ENCODE data around the gene AKAP6. TPM values are rescaled to one million over a fixed set of nuclear protein-coding genes. Genes with fewer than 3 reads are reported as not detected.

Gene AKAP6
- total RNA-seq, 1 experiment from 2014 or later: 1.1 TPM

DNA sequence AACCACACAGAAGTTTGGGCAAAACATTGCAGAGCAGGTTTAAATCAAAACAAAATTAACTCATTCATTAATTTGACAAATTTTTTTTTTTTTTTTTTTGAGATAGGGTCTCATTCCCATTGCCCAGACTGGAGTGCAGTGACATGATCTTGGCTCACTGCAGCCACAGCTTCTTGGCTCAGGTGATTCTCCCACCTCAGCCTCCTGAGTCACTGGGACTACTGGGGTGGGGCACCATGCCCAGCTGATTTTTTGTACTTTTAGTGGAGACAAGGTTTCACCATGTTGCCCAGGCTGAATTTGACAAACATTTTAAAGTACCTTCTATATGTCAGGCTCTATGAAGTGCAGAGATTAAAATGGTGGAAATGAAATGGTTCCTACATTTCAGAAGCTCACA, 352.5 kb downstream of the AKAP6 start:
- Histone ChIP-seq H3K4ac (ENCODE audit: low read depth, low read length) (no peak overlapping the region), H3T11ph (ENCODE audit: low read length) (no peak overlapping the region), H3K4me2 (ENCODE audit: insufficient read depth, insufficient read length, low read length) (no peak overlapping the region), H3K79me2 (ENCODE audit: insufficient read depth, low read length) (no peaks in the 10 kb centered on the region), H2BK12ac (ENCODE audit: insufficient read length, low read depth, low read length) (no peak overlapping the region), H2BK120ac (ENCODE audit: low read depth, low read length, poor library complexity, severe bottlenecking) (no peak overlapping the region), H3K9ac (ENCODE audit: extremely low read depth, insufficient read length, low read length) (no peak overlapping the region), H3K23me2 (ENCODE audit: insufficient read length, low read depth, low read length, poor library complexity, severe bottlenecking) (no peaks in the 10 kb centered on the region), H3K18ac (ENCODE audit: insufficient read length, low read depth, low read length) (no peak overlapping the region), H3K4me1 (ENCODE audit: insufficient read depth, low read length) (no peaks in the 10 kb centered on the region), H3K23ac (ENCODE audit: insufficient read length, low read depth, low read length) (no peak overlapping the region), H3K14ac (ENCODE audit: insufficient read depth, low read length) (no peak overlapping the region), H3K79me1 (ENCODE audit: insufficient read depth, low read depth, low read length, poor library complexity, severe bottlenecking) (no peaks in the 10 kb centered on the region), H2BK5ac (ENCODE audit: insufficient read length, low read length) (no peak overlapping the region), H3K56ac (ENCODE audit: insufficient read length, low read depth, low read length) (no peak overlapping the region), H4K8ac (replicated peaks; ENCODE audit: insufficient read length, low read depth, low read length) (no peak overlapping the region), H2BK15ac (ENCODE audit: low read depth, low read length) (no peak overlapping the region), H2AFZ (ENCODE audit: low read length) (no peak overlapping the region), H4K91ac (ENCODE audit: insufficient read length, low read depth, low read length) (no peak overlapping the region), H3K9me3 (ENCODE audit: control insufficient read depth, low read depth, low read length) (no peaks in the 10 kb centered on the region), H4K5ac (ENCODE audit: insufficient read length, low read depth, low read length) (no peak overlapping the region), H4K20me1 (ENCODE audit: control insufficient read depth, insufficient read depth, insufficient read length) (no peaks in the 10 kb centered on the region), H3K27me3 (ENCODE audit: insufficient read depth, low read length) (no peaks in the 10 kb centered on the region), H2BK20ac (ENCODE audit: low read depth, low read length, poor library complexity, severe bottlenecking) (no peak overlapping the region), H3K27ac (ENCODE audit: insufficient read length, low read depth, low read length) (no peak overlapping the region), H2AK5ac (ENCODE audit: insufficient read length, low read length) (no peak overlapping the region)
- Mint-ChIP-seq H3K27me3 (ENCODE audit: low read depth) (no peaks in the 10 kb centered on the region), H3K27ac (no peak overlapping the region), H3K4me1 (peaks cover 0 to 3% of the 10 kb centered on the region in 2 experiments; a peak in 1 of 4 replicates), H3K36me3 (ENCODE audit: insufficient read depth in 1 of 3, low read depth in 3 of 3) (no peaks in the 10 kb centered on the region), H3K9me3 (no peaks in the 10 kb centered on the region), H3K4me3 (no peak overlapping the region)
- DNase-seq: no peak
- TF ChIP-seq, protein P1, sequence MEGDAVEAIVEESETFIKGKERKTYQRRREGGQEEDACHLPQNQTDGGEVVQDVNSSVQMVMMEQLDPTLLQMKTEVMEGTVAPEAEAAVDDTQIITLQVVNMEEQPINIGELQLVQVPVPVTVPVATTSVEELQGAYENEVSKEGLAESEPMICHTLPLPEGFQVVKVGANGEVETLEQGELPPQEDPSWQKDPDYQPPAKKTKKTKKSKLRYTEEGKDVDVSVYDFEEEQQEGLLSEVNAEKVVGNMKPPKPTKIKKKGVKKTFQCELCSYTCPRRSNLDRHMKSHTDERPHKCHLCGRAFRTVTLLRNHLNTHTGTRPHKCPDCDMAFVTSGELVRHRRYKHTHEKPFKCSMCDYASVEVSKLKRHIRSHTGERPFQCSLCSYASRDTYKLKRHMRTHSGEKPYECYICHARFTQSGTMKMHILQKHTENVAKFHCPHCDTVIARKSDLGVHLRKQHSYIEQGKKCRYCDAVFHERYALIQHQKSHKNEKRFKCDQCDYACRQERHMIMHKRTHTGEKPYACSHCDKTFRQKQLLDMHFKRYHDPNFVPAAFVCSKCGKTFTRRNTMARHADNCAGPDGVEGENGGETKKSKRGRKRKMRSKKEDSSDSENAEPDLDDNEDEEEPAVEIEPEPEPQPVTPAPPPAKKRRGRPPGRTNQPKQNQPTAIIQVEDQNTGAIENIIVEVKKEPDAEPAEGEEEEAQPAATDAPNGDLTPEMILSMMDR (conservative IDR thresholded peaks at IDR 0.05): no peak

Measured in H9 (cell line).